HG03175 (cell line): ENCODE results near the gene SLC16A7.

Experiments used
- ATAC-seq: cut with Tn5 transposase; IDR thresholded peaks from one replicate; pipeline ENCODE4 v1.9.1; 2021; ENCODE audit warnings: mild to moderate bottlenecking, moderate library complexity; ENCODE audit not compliant: unreplicated experiment

SLC16A7 gene

GRCh38 chr12:59827767-59828166, 231.9 kb downstream of the SLC16A7 start:
- ATAC-seq = no peak

GRCh38 chr12:59828521-59828920, 232.7 kb downstream of the SLC16A7 start:
- ATAC-seq = no peak

- no peak for ATAC-seq
Measured at GRCh38 chr12:59833408-59833807, 237.6 kb downstream of the SLC16A7 start.

- ATAC-seq = peak; percentile 45
Measured at GRCh38 chr12:59834659-59835474, 239.0 kb downstream of the SLC16A7 start.
